ENCODE data around the gene SGCE.

SGCE gene

GRCh38 chr7:94565247-94565894 lies 90.6 kb downstream of the SGCE start:
- DNase-seq (ENCODE audit: low spot score): no peak

- no peak for DNase-seq (ENCODE audit: low spot score)
Measured at GRCh38 chr7:94562525-94562924, 93.4 kb downstream of the SGCE start.

GRCh38 chr7:94561841-94562514 lies 94.0 kb downstream of the SGCE start:
- no peak for DNase-seq (ENCODE audit: low spot score)

- DNase-seq (ENCODE audit: low spot score): peak; percentile 66
Measured at GRCh38 chr7:94559972-94560371, 96.0 kb downstream of the SGCE start.

- DNase-seq (ENCODE audit: low spot score): no peak
Measured at GRCh38 chr7:94557215-94557614, 98.7 kb downstream of the SGCE start.

- DNase-seq (ENCODE audit: low spot score): no peak
Measured at GRCh38 chr7:94556028-94556427, 99.9 kb downstream of the SGCE start.

- no peak for DNase-seq (ENCODE audit: low spot score)
Measured at GRCh38 chr7:94547126-94547525, 108.8 kb downstream of the SGCE start.

GRCh38 chr7:94540428-94540827 lies 115.5 kb downstream of the SGCE start:
- DNase-seq (ENCODE audit: low spot score): no peak
